Activated T-helper 1 cell treated with anti-CD3 and anti-CD28 coated beads, Interleukin-12 subunit alpha, Interleukin-12 subunit beta, Interleukin-2, Interleukin-4 antibody, amounts not matched to agents 30 ng/mL and 10 ng/mL and 1 ng/mL, durations not matched to agents 14 hours and 24 hours and 36 hours (primary cell): ENCODE results near the gene ZEB1. TPM values are rescaled to one million over a fixed set of nuclear protein-coding genes. Genes with fewer than 3 reads are reported as not detected.
"Not testable (repeated sequence)": the region's sequence is repeated elsewhere in the genome, so short reads cannot be mapped to it uniquely, and the experiment has no call there.

ENCODE experiments used
- DNase-seq: peaks from one replicate; pipeline ENCODE4 v3.0.0; 2021; ENCODE audit warnings: low spot score
- H3K27ac Mint-ChIP-seq: one replicate; pipeline ENCODE4 v1.8.0; 2021; ENCODE audit warnings: mild to moderate bottlenecking, mixed read lengths
- H3K27me3 Mint-ChIP-seq: one replicate; pipeline ENCODE4 v1.8.0; 2022; ENCODE audit warnings: mild to moderate bottlenecking, moderate library complexity, mixed read lengths; ENCODE audit not compliant: insufficient read depth
- H3K36me3 Mint-ChIP-seq: one replicate; pipeline ENCODE4 v1.8.0; 2021; ENCODE audit warnings: low read depth, mixed read lengths
- H3K4me1 Mint-ChIP-seq: one replicate; pipeline ENCODE4 v1.8.0; 2021; ENCODE audit warnings: low read depth, mixed read lengths
- H3K4me3 Mint-ChIP-seq: one replicate; pipeline ENCODE4 v1.8.0; 2021; ENCODE audit warnings: mild to moderate bottlenecking, moderate library complexity, mixed read lengths
- H3K9me3 Mint-ChIP-seq: one replicate; pipeline ENCODE4 v1.8.0; 2021; ENCODE audit warnings: mixed read lengths
- intact Hi-C: fragments of 100-400 bp; cut with micrococcal nuclease; formaldehyde crosslinking; loops from one replicate; pipeline ENCODE4 v1.15.1; 2024
- total RNA-seq: library from RNA; stranded (reverse); gene quantifications from 2 replicates; pipeline ENCODE4 v1.2.3, GENCODE V29; 2022

ZEB1 gene
- total RNA-seq, 1 donor from 2014 or later = 79.8 TPM

- no peaks in the 10 kb centered on the region for H3K27me3 Mint-ChIP-seq
- H3K9me3 Mint-ChIP-seq = no peaks in the 10 kb centered on the region
- H3K4me3 Mint-ChIP-seq = no peak overlapping the region
- intact Hi-C loops = no loop called here
- DNase-seq = no peak
- peaks cover 11% of the 10 kb centered on the region for H3K4me1 Mint-ChIP-seq
- peaks cover 12% of the 10 kb centered on the region for H3K36me3 Mint-ChIP-seq
- no peak overlapping the region for H3K27ac Mint-ChIP-seq
Measured at GRCh38 chr10:31419394-31420063, 100.5 kb downstream of the ZEB1 start.

GRCh38 chr10:31421322-31421721 lies 102.3 kb downstream of the ZEB1 start:
- Mint-ChIP-seq H3K9me3 (no peaks in the 10 kb centered on the region), H3K4me1 (peaks cover 19% of the 10 kb centered on the region), H3K27me3 (no peaks in the 10 kb centered on the region), H3K27ac (no peak overlapping the region), H3K4me3 (no peak overlapping the region), H3K36me3 (peaks cover 12% of the 10 kb centered on the region)
- DNase-seq = no peak
- intact Hi-C loops = no loop called here

GRCh38 chr10:31422634-31423033 lies 103.6 kb downstream of the ZEB1 start:
- intact Hi-C loops = no loop called here
- Mint-ChIP-seq H3K9me3 (no peaks in the 10 kb centered on the region), H3K4me1 (peaks cover 22% of the 10 kb centered on the region)

GRCh38 chr10:31424473-31424872 lies 105.5 kb downstream of the ZEB1 start:
- no peak overlapping the region for H3K27ac Mint-ChIP-seq
- H3K9me3 Mint-ChIP-seq = peaks cover 6% of the 10 kb centered on the region
- intact Hi-C loops = no loop called here
- no peak overlapping the region for H3K4me3 Mint-ChIP-seq
- DNase-seq = no peak
- H3K4me1 Mint-ChIP-seq = peaks cover 29% of the 10 kb centered on the region
- H3K27me3 Mint-ChIP-seq = no peaks in the 10 kb centered on the region
- H3K36me3 Mint-ChIP-seq = peaks cover 14% of the 10 kb centered on the region

More at GRCh38 chr10:31422634-31423033, 103.6 kb downstream of the ZEB1 start:
- no peak for DNase-seq
- Mint-ChIP-seq H3K27ac (no peak overlapping the region), H3K27me3 (no peaks in the 10 kb centered on the region), H3K4me3 (no peak overlapping the region), H3K36me3 (peaks cover 15% of the 10 kb centered on the region)

- DNase-seq = no peak
- Mint-ChIP-seq H3K27me3 (no peaks in the 10 kb centered on the region), H3K9me3 (peaks cover 6% of the 10 kb centered on the region), H3K36me3 (peaks cover 11% of the 10 kb centered on the region), H3K4me1 (peaks cover 25% of the 10 kb centered on the region), H3K4me3 (no peak overlapping the region), H3K27ac (no peak overlapping the region)
- intact Hi-C loops = no loop called here
Measured at GRCh38 chr10:31426401-31426800, 107.4 kb downstream of the ZEB1 start.

- H3K27me3 Mint-ChIP-seq, intact Hi-C loops, H3K4me3 Mint-ChIP-seq, DNase-seq, H3K9me3 Mint-ChIP-seq, H3K27ac Mint-ChIP-seq, H3K36me3 Mint-ChIP-seq: not testable (repeated sequence)
- peaks cover 25% of the 10 kb centered on the region for H3K4me1 Mint-ChIP-seq
Measured at GRCh38 chr10:31427334-31427733, 108.3 kb downstream of the ZEB1 start.

GRCh38 chr10:31428499-31428898 lies 109.5 kb downstream of the ZEB1 start:
- not testable (repeated sequence) for H3K36me3 Mint-ChIP-seq, H3K27me3 Mint-ChIP-seq, DNase-seq, H3K27ac Mint-ChIP-seq, H3K9me3 Mint-ChIP-seq, H3K4me3 Mint-ChIP-seq
- intact Hi-C loops = loop anchor here (1.0 kb wide), 1 partner anchor 75 kb away; no protein-coding TSS in a partner anchor
- H3K4me1 Mint-ChIP-seq = peaks cover 25% of the 10 kb centered on the region

- intact Hi-C loops = no loop called here
- Mint-ChIP-seq H3K27ac (no peak overlapping the region), H3K4me1 (peaks cover 20% of the 10 kb centered on the region), H3K27me3 (no peaks in the 10 kb centered on the region), H3K9me3 (peaks cover 10% of the 10 kb centered on the region), H3K36me3 (peaks cover 18% of the 10 kb centered on the region), H3K4me3 (no peak overlapping the region)
- DNase-seq = no peak
Measured at GRCh38 chr10:31431021-31431420, 112.0 kb downstream of the ZEB1 start.

- Mint-ChIP-seq H3K27me3 (no peaks in the 10 kb centered on the region), H3K9me3 (peaks cover 25% of the 10 kb centered on the region), H3K36me3 (peaks cover 27% of the 10 kb centered on the region), H3K27ac (no peak overlapping the region), H3K4me3 (no peak overlapping the region), H3K4me1 (no peaks in the 10 kb centered on the region)
- no peak for DNase-seq
- intact Hi-C loops = no loop called here
Measured at GRCh38 chr10:31437959-31438358, 118.9 kb downstream of the ZEB1 start.

- Mint-ChIP-seq H3K27ac (no peak overlapping the region), H3K9me3 (peaks cover 25% of the 10 kb centered on the region), H3K36me3 (peaks cover 28% of the 10 kb centered on the region), H3K4me1 (peaks cover 14% of the 10 kb centered on the region), H3K27me3 (no peaks in the 10 kb centered on the region), H3K4me3 (no peak overlapping the region)
- intact Hi-C loops = no loop called here
- DNase-seq = no peak
Measured at GRCh38 chr10:31451766-31452165, 132.8 kb downstream of the ZEB1 start.

GRCh38 chr10:31456468-31456867 lies 137.5 kb downstream of the ZEB1 start:
- Mint-ChIP-seq H3K27ac (no peak overlapping the region), H3K36me3 (peaks cover 28% of the 10 kb centered on the region), H3K4me1 (peaks cover 28% of the 10 kb centered on the region), H3K9me3 (peaks cover 22% of the 10 kb centered on the region), H3K4me3 (no peak overlapping the region), H3K27me3 (no peaks in the 10 kb centered on the region)
- no peak for DNase-seq
- intact Hi-C loops = no loop called here

- intact Hi-C loops = no loop called here
- Mint-ChIP-seq H3K4me3 (no peak overlapping the region), H3K27me3 (no peaks in the 10 kb centered on the region), H3K36me3 (peaks cover 37% of the 10 kb centered on the region), H3K4me1 (peaks cover 23% of the 10 kb centered on the region), H3K9me3 (peaks cover 31% of the 10 kb centered on the region), H3K27ac (no peak overlapping the region)
- DNase-seq = no peak
Measured at GRCh38 chr10:31457858-31458257, 138.8 kb downstream of the ZEB1 start.

GRCh38 chr10:31458974-31459373 lies 140.0 kb downstream of the ZEB1 start:
- no peak overlapping the region for H3K27ac Mint-ChIP-seq
- H3K27me3 Mint-ChIP-seq = no peaks in the 10 kb centered on the region
- no peak overlapping the region for H3K4me3 Mint-ChIP-seq
- DNase-seq = no peak
- H3K36me3 Mint-ChIP-seq = peaks cover 43% of the 10 kb centered on the region
- peaks cover 23% of the 10 kb centered on the region for H3K4me1 Mint-ChIP-seq
- intact Hi-C loops = no loop called here
- H3K9me3 Mint-ChIP-seq = peaks cover 36% of the 10 kb centered on the region

- DNase-seq = no peak
- H3K27ac Mint-ChIP-seq = no peak overlapping the region
- H3K4me3 Mint-ChIP-seq = no peak overlapping the region
- peaks cover 42% of the 10 kb centered on the region for H3K36me3 Mint-ChIP-seq
- intact Hi-C loops = no loop called here
- H3K9me3 Mint-ChIP-seq = peaks cover 33% of the 10 kb centered on the region
- H3K27me3 Mint-ChIP-seq = no peaks in the 10 kb centered on the region
- H3K4me1 Mint-ChIP-seq = peaks cover 16% of the 10 kb centered on the region
Measured at GRCh38 chr10:31460242-31460641, 141.2 kb downstream of the ZEB1 start.
